Right lobe of liver (tissue), 6 donors: ENCODE measurements around the gene CTNND1. TPM values are rescaled to one million over a fixed set of nuclear protein-coding genes. Genes with fewer than 3 reads are reported as not detected.

ENCODE experiments used
- ATAC-seq, 4 donors: fragments of 200-7000 bp; cut with Tn5 transposase; one replicate each; pipeline ENCODE4 v1.9.1; 2020; ENCODE audit warnings: mild to moderate bottlenecking in 4 of 4, moderate library complexity in 4 of 4
- DNase-seq, 3 donors: peaks; one replicate each; pipeline ENCODE4 v3.0.0-alpha.2; 2020
- H3K27ac ChIP-seq, 3 donors: fragments of 200-600 bp; one replicate each; pipeline ENCODE4 v1.8.0; 2022
- H3K27me3 ChIP-seq, 2 donors: fragments of 200-600 bp; one replicate each; pipeline ENCODE4 v1.8.0; 2022
- H3K36me3 ChIP-seq, 4 donors: fragments of 200-600 bp; sonication (generic) in 1 of 4; one replicate each; pipeline versions ENCODE4 v1.5.1 to v1.8.0; 2017 to 2022; ENCODE audit warnings: control low read depth in 1 of 4
- H3K4me1 ChIP-seq, 4 donors: fragments of 200-600 bp; sonication (generic) in 1 of 4; one replicate each; pipeline versions ENCODE4 v1.5.1 to v1.8.0; 2017 to 2022; ENCODE audit warnings: control low read depth in 1 of 4
- H3K4me3 ChIP-seq, 3 donors: fragments of 200-600 bp; one replicate each; pipeline ENCODE4 v1.8.0; 2022
- H3K9me3 ChIP-seq, 4 donors: fragments of 200-600 bp; sonication (generic) in 1 of 4; one replicate each; pipeline versions ENCODE4 v1.5.1 to v1.8.0; 2017 to 2022; ENCODE audit warnings: control low read depth in 1 of 4
- CTCF ChIP-seq, 4 donors: fragments of 200-600 bp in 3 of 4; fragments of 450-650 bp in 1 of 4; IDR thresholded peaks; one replicate each; pipeline versions ENCODE4 v1.5.1 to v1.8.0; 2016 to 2022; ENCODE audit warnings: antibody characterized with exemption in 4 of 4, mild to moderate bottlenecking in 2 of 4
- POLR2A ChIP-seq: fragments of 450-650 bp; IDR thresholded peaks from one replicate; pipeline ENCODE4 v1.6.1; 2017; ENCODE audit warnings: antibody characterized with exemption, mild to moderate bottlenecking
- WGBS: methylation state at CpG from one replicate; pipeline ENCODE4 v1.1.6; 2018; ENCODE audit warnings: low coverage, low lambda C conversion rate; ENCODE audit not compliant: insufficient coverage; ENCODE audit errors: missing lambda C conversion rate; 5-methylcytosine and 5-hydroxymethylcytosine counted together
- intact Hi-C, 2 donors: fragments of 100-400 bp; cut with DNase I; formaldehyde crosslinking; loops; one replicate each; pipeline versions ENCODE4 v1.11.2 to v1.14.1; 2022
- total RNA-seq, 6 experiments: library from RNA; depleted of rRNA in 2 of 6; stranded (reverse); fragments of >200 nt in 2 of 6; fragmentation: NEBNext Ultra II Directional in 3 of 6; extraction: Animal tissue kit (Norgen Biotek cat#: 25700) in 3 of 6; gene quantifications; one replicate each; pipeline versions ENCODE4 v1.1.0 to v1.2.4, GENCODE V29; 2016 to 2023
- donor health status: DM: no; HTN: yes; CAD: no.
- donor health status: DM: no; HTN: no; CAD: no.
- donor health status: DM: no; HTN: no; CAD: no.
- donor health status: DM: no; HTN: yes; CAD: no.
- donor health status: DM: no; HTN: yes; CAD: no.

Gene CTNND1
- total RNA-seq, 6 experiments from 2014 or later: 62.3 to 123 (median 97.8) TPM

GRCh38 chr11:57745206-57745605 lies 16.4 kb upstream of the CTNND1 start:
- Histone ChIP-seq H3K27ac (no peak overlapping the region), H3K4me3 (no peak overlapping the region), H3K36me3 (peaks cover 0 to 22% (median 4%) of the 10 kb centered on the region in 4 donors), H3K27me3 (no peaks in the 10 kb centered on the region), H3K9me3 (no peaks in the 10 kb centered on the region), H3K4me1 (peaks cover 0 to 13% (median 5%) of the 10 kb centered on the region in 4 donors)
- intact Hi-C loops: no loop called here
- TF ChIP-seq POLR2A: no peak
- TF ChIP-seq CTCF (IDR thresholded peaks at IDR 0.05): no peak
- WGBS: 80% methylated on average over 5 of the region's 5 CpGs
- DNase-seq (no peak), ATAC-seq (no peak)

GRCh38 chr11:57746920-57747319 lies 14.7 kb upstream of the CTNND1 start:
- peaks cover 0 to 11% (median 5%) of the 10 kb centered on the region in 4 donors for H3K4me1 ChIP-seq
- peaks cover 0 to 22% (median 4%) of the 10 kb centered on the region in 4 donors for H3K36me3 ChIP-seq
- H3K4me3 ChIP-seq: no peak overlapping the region
- TF ChIP-seq CTCF (IDR thresholded peaks at IDR 0.05) (no peak), POLR2A (no peak)
- 100% methylated on average over 1 of the region's 1 CpG for WGBS
- DNase-seq (no peak), ATAC-seq (no peak)
- no peaks in the 10 kb centered on the region for H3K9me3 ChIP-seq
- intact Hi-C loops: no loop called here
- no peak overlapping the region for H3K27ac ChIP-seq
- no peaks in the 10 kb centered on the region for H3K27me3 ChIP-seq

GRCh38 chr11:57751176-57751575 lies 10.4 kb upstream of the CTNND1 start:
- Histone ChIP-seq H3K4me3 (no peak overlapping the region), H3K36me3 (no peaks in the 10 kb centered on the region), H3K9me3 (no peaks in the 10 kb centered on the region), H3K4me1 (peaks cover 0 to 3% (median 0%) of the 10 kb centered on the region in 4 donors), H3K27ac (no peak overlapping the region), H3K27me3 (no peaks in the 10 kb centered on the region)
- ATAC-seq (no peak), DNase-seq (no peak)
- TF ChIP-seq CTCF (IDR thresholded peaks at IDR 0.05) (no peak), POLR2A (no peak)
- intact Hi-C loops: loop anchor here in 1 of 2 donors (5.0 kb wide), 1 partner anchor 51 kb away; no protein-coding TSS in a partner anchor

- TF ChIP-seq CTCF (IDR thresholded peaks at IDR 0.05): peak; percentile 50 to 60 (median 56)
- no peak for TF ChIP-seq POLR2A
- Histone ChIP-seq H3K4me3 (no peak within 1 kb of the TSS), H3K36me3 (no peaks in the 10 kb centered on the region), H3K27ac (no peak within 1 kb of the TSS), H3K9me3 (no peaks in the 10 kb centered on the region), H3K4me1 (peaks cover 0 to 3% (median 0%) of the 10 kb centered on the region in 4 donors), H3K27me3 (no peaks in the 10 kb centered on the region)
- intact Hi-C loops: loop anchor here in 1 of 2 donors (5.0 kb wide), 1 partner anchor 51 kb away; no protein-coding TSS in a partner anchor
- WGBS: 34% methylated on average over 10 of the region's 10 CpGs
- DNase-seq: no peak
- ATAC-seq: peak; percentile 91 to 95 (median 94)
Measured at GRCh38 chr11:57751676-57752253, 9.8 kb upstream of the CTNND1 start, which contains the start of gene BTBD18. Gene BTBD18, minus strand, starts transcription at chr11:57751819. Its CDS starts 631 bp downstream, at chr11:57751188.
